ENCODE measurements around the gene STAB2.

Gene STAB2

GRCh38 chr12:103690426-103690825 is 103.4 kb downstream of the STAB2 start:
- peak; percentile 6 for DNase-seq (ENCODE audit: low read depth)

- DNase-seq (ENCODE audit: low read depth), result no peak
These were observed 104.0 kb downstream of the STAB2 start for GRCh38 chr12:103691063-103691462.

- no peak for DNase-seq (ENCODE audit: low read depth)
These were observed 109.0 kb downstream of the STAB2 start for GRCh38 chr12:103696101-103696500.

DNA sequence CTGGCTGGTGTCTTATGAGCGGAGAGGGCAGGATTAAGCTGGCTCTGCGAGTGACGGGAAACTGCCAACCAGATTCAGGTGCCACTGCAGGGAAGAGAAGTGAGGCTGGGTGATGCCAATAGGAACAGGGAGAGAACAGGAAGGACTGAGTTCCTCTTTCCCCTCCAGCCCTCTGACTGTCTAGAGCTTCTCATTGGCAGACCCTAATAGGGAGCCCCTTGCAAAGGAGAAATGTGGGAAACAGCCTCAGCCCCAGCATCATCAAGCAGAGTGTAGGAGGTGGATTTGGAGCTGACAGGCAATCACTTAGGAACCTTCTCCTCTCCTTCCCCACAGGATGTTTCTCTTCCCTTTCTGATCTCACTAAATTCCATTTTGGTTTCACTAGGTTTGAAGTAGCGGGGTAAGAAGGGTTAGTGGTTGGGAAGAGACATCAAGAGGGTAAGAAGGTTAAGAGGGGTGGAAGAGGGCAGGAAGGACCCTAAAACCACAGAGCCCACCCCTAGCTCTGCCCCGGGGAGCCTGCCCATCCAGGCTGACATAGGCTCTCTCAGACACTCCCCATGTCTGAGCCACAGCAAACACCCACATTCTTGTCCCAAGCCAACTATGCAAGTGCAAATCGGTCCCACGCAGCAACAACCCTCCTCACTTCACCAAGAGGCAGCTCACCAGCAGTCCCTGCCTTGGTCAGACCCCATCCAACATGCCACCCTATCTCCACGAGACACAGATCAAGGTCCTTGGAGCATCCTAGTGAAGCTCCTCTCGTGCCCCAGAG is 111.1 kb downstream of the STAB2 start:
- no peak for DNase-seq (ENCODE audit: low read depth)

GRCh38 chr12:103698752-103699560 is 111.9 kb downstream of the STAB2 start:
- DNase-seq (ENCODE audit: low read depth), result no peak

GRCh38 chr12:103705098-103705497 is 118.0 kb downstream of the STAB2 start:
- no peak for DNase-seq (ENCODE audit: low read depth)

DNA sequence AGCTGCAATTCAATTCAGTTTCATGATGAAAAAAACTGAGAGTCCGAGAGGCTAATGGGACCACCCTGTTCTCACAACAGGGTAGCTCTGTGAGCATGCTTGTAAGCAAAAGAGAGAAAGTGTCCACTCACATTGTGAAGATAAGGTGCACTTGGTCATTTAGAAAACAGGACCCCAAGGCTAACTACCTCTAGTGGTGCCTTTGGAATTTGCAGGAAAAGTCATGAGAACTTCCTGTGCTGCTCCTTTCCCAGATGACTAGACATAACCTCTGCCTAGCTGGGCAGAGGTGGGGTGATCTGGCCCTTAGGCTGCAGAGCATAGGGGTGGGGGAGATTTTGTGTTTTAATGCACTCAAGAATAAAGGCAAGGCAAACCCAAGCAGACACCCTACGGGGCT is 118.9 kb downstream of the STAB2 start:
- no peak for DNase-seq (ENCODE audit: low read depth)

- DNase-seq (ENCODE audit: low read depth), result no peak
These were observed 120.4 kb downstream of the STAB2 start for GRCh38 chr12:103707446-103707845.

- DNase-seq (ENCODE audit: low read depth), result no peak
These were observed 123.5 kb downstream of the STAB2 start for GRCh38 chr12:103710544-103710943.

- DNase-seq (ENCODE audit: low read depth), result no peak
These were observed 125.1 kb downstream of the STAB2 start for GRCh38 chr12:103712216-103712615.

GRCh38 chr12:103715494-103715893 is 128.4 kb downstream of the STAB2 start:
- no peak for DNase-seq (ENCODE audit: low read depth)

DNA sequence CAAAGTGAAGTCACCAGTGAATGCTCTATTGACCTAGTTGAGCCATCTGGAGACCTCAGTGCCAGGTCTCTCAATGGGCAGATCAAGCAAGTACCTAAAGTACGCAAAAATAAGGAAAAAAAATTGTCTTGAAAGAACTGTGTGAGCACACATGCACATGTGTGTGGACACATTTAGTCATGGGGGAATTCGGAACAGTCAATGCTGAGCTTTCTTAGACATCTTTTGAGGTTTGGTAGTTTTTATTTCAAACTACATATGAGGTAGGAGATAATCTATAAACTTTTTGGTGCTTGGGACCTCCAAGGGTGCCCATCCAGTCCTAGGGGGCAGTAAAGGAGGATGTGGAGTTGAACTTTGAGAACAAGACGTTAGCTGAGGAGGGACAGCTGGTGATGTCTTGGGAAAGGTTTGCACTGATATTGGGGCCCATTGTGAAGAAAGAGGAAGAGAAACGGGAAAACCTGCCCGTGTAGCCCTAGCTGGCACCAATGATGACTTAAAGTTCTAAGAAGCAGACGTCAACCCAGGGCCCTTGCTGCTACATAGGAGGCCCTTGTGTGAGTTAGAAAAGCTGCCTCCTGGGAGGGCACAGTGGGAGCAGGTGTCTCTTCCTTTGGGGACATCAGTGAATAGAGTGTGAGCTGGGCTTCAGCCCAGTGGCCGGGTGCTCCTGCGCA is 129.6 kb downstream of the STAB2 start:
- no peak for DNase-seq (ENCODE audit: low read depth)

GRCh38 chr12:103725398-103725797 is 138.3 kb downstream of the STAB2 start:
- no peak for DNase-seq (ENCODE audit: low read depth)

- DNase-seq (ENCODE audit: low read depth), result no peak
These were observed 140.6 kb downstream of the STAB2 start for GRCh38 chr12:103727638-103728037.

GRCh38 chr12:103728323-103728722 is 141.2 kb downstream of the STAB2 start:
- DNase-seq (ENCODE audit: low read depth), result peak; percentile 64

DNA sequence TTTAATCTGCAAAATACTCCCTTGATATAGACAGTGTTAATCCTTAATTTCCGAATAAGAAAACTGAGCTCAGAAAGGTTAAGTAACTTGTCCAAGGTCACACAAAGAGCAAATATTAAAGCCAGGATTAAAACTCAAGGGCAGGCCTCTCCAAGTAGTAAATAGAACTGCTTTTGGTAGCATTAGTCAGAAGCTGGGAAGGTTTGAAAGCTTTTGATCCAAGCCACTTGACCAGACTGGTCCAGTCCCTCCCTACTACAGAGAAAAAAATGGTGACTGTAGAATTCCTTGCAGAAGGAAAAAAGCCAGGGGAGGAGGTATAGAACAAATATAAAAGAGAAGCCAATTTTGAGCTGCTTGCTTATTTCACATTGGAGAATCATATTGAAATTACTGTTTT is 142.4 kb downstream of the STAB2 start:
- DNase-seq (ENCODE audit: low read depth), result peak; percentile 9

DNA sequence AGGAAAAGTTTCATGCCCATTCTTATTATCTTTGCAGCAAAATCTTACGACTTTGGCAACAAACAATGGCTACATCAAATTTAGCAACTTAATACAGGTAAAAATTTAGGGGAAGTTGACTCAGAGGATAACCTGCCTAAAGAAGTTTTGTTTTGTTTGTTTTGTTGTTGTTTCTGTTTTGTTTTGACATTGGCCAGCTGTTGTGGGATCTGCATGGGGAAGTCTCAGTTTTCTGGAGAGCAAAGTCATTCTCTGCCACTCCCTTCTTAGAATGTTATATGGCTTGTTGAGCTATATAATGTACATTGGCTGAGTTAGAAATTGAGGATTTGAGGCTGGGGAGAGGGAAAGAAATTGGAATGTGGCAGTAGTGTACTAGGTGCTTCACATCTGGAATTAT is 144.5 kb downstream of the STAB2 start:
- no peak for DNase-seq (ENCODE audit: low read depth)

DNA sequence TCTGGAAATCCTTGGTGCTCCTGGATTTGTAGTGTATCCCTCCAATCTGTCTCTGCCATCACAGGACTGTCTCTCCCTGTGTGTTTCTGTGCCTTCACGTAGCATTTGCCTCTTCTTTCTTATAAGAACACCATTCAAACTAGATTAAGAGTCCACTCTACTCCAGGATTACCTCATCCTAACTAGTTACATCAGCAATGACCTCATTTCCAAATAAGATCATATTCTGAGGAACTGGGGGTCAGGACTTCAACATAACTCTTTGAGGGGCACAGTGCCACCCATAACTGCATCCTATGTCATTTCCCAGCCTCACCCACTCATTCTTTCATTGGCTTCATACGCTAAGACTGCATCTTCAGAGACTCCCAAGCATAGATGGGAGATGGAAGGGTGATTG is 147.8 kb downstream of the STAB2 start:
- no peak for DNase-seq (ENCODE audit: low read depth)

- no peak for DNase-seq (ENCODE audit: low read depth)
These were observed 148.2 kb downstream of the STAB2 start for GRCh38 chr12:103735291-103735690.

- no peak for DNase-seq (ENCODE audit: low read depth)
These were observed 149.5 kb downstream of the STAB2 start for GRCh38 chr12:103736572-103736971.

GRCh38 chr12:103737881-103738280 is 150.8 kb downstream of the STAB2 start:
- DNase-seq (ENCODE audit: low read depth), result no peak

DNA sequence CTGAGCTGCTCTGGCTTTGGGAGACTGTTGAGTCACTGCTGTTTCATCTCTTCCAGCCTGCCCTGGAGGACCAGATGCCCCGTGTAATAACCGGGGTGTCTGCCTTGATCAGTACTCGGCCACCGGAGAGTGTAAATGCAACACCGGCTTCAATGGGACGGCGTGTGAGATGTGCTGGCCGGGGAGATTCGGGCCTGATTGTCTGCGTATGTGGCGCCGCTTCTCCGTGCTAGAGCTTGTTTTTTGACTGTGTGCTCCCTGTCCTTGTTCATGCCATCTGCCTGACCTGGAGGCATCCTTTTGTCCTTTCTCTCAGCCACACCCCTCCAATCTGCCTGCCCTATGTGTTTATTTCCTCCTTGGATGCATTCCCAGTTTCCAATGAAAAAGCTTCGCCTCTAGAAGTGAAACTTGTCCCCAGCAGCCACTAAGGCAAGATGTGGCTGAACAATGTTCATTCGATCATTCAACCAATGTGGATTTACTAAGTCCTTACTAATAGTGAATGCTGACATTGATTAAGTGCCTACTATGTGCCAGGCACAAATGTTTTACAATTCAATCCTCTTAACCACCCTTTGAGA is 155.4 kb downstream of the STAB2 start:
- peak; percentile 16 for DNase-seq (ENCODE audit: low read depth)
